ENCODE measurements around the gene HSD17B3.
A peak's percentile ranks its signal among the peaks of the same experiment; 100 is the strongest.
"Not testable (repeated sequence)": the region's sequence is repeated elsewhere in the genome, so short reads cannot be mapped to it uniquely, and the experiment has no call there.

The HSD17B3 gene

GRCh38 chr9:96305171-96305570, 3.2 kb upstream of the HSD17B3 start:
- no peak for DNase-seq

GRCh38 chr9:96304230-96304629, 2.3 kb upstream of the HSD17B3 start:
- DNase-seq = no peak

- peak; percentile 35 for DNase-seq
Measured at GRCh38 chr9:96299823-96300222, 2.2 kb downstream of the HSD17B3 start.

- peak; percentile 3 for DNase-seq
Measured at GRCh38 chr9:96294159-96294545, 7.8 kb downstream of the HSD17B3 start.

GRCh38 chr9:96293498-96294158, 8.3 kb downstream of the HSD17B3 start:
- peak; percentile 67 for DNase-seq

- DNase-seq = no peak
Measured at GRCh38 chr9:96289392-96289791, 12.6 kb downstream of the HSD17B3 start.

GRCh38 chr9:96281641-96282040, 20.3 kb downstream of the HSD17B3 start:
- DNase-seq = no peak

GRCh38 chr9:96279932-96280331, 22.0 kb downstream of the HSD17B3 start:
- no peak for DNase-seq

- DNase-seq = no peak
Measured at GRCh38 chr9:96274939-96275338, 27.0 kb downstream of the HSD17B3 start.

- no peak for DNase-seq
Measured at GRCh38 chr9:96270236-96270744, 31.7 kb downstream of the HSD17B3 start.

GRCh38 chr9:96258967-96259366, 43.0 kb downstream of the HSD17B3 start:
- DNase-seq = no peak

- peak; percentile 57 for DNase-seq
Measured at GRCh38 chr9:96256800-96257199, 45.2 kb downstream of the HSD17B3 start.

GRCh38 chr9:96255698-96256097, 46.3 kb downstream of the HSD17B3 start:
- DNase-seq = no peak

GRCh38 chr9:96253059-96253696, 48.8 kb downstream of the HSD17B3 start:
- peak; percentile 14 for DNase-seq

GRCh38 chr9:96251451-96251850, 50.5 kb downstream of the HSD17B3 start:
- peak; percentile 12 for DNase-seq

GRCh38 chr9:96249746-96250145, 52.2 kb downstream of the HSD17B3 start:
- DNase-seq = peak; percentile 8

GRCh38 chr9:96246267-96246671, 55.7 kb downstream of the HSD17B3 start:
- DNase-seq = no peak

GRCh38 chr9:96245399-96245798, 56.6 kb downstream of the HSD17B3 start:
- no peak for DNase-seq

- DNase-seq = no peak
Measured at GRCh38 chr9:96243778-96244177, 58.2 kb downstream of the HSD17B3 start.

GRCh38 chr9:96242811-96243210, 59.2 kb downstream of the HSD17B3 start:
- DNase-seq = no peak

GRCh38 chr9:96241391-96241809, 60.6 kb downstream of the HSD17B3 start:
- no peak for DNase-seq

GRCh38 chr9:96236854-96237550, 65.0 kb downstream of the HSD17B3 start:
- DNase-seq = no peak

GRCh38 chr9:96236337-96236736, 65.6 kb downstream of the HSD17B3 start:
- not testable (repeated sequence) for DNase-seq
